ENCODE results near the gene LIPT1. TPM values are rescaled to one million over a fixed set of nuclear protein-coding genes. Genes with fewer than 3 reads are reported as not detected.
"Not testable (repeated sequence)": the region's sequence is repeated elsewhere in the genome, so short reads cannot be mapped to it uniquely, and the experiment has no call there.

Gene LIPT1
- total RNA-seq, 1 experiment from 2014 or later: 7.4 TPM

DNA sequence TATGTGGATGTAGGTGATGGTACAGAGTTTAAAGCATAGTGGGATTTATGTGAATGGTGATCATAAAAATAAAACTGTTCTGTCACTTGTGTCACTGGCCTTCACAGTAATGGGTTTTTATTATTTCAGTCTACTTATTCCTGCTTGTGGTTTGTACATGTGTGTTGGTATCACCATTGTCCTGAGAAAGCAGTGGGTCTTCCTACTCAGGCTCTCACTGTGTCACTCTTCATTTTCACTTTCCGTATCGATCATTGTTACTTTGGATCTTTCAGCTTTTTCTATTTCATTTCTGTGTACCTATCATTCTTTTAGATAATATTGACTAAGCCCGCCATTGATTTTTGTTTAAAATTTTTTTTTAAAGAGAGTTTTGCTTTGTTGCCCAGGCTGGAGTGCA lies 33.6 kb downstream of the LIPT1 start:
- Histone ChIP-seq H3K36me3 (ENCODE audit: insufficient read depth, low read length, poor library complexity, severe bottlenecking) (peaks cover 15% of the 10 kb centered on the region), H3K4me3 (ENCODE audit: low read depth, low read length, poor library complexity, severe bottlenecking) (no peak overlapping the region), H3K4me1 (ENCODE audit: insufficient read depth, low read length, poor library complexity, severe bottlenecking) (no peaks in the 10 kb centered on the region), H3K27me3 (replicated peaks; ENCODE audit: insufficient read depth, low read depth, low read length, poor library complexity) (no peaks in the 10 kb centered on the region), H3K9me3 (ENCODE audit: low read depth, low read length, poor library complexity, severe bottlenecking) (no peaks in the 10 kb centered on the region), H3K27ac (ENCODE audit: low read depth, low read length, poor library complexity, severe bottlenecking) (no peak overlapping the region)
- DNase-seq (ENCODE audit: low spot score): no peak
- TF ChIP-seq EZH2 (IDR thresholded peaks at IDR 0.05; ENCODE audit: borderline replicate concordance, low read depth, low read length, poor library complexity, severe bottlenecking): no peak
- TF ChIP-seq, protein P1, sequence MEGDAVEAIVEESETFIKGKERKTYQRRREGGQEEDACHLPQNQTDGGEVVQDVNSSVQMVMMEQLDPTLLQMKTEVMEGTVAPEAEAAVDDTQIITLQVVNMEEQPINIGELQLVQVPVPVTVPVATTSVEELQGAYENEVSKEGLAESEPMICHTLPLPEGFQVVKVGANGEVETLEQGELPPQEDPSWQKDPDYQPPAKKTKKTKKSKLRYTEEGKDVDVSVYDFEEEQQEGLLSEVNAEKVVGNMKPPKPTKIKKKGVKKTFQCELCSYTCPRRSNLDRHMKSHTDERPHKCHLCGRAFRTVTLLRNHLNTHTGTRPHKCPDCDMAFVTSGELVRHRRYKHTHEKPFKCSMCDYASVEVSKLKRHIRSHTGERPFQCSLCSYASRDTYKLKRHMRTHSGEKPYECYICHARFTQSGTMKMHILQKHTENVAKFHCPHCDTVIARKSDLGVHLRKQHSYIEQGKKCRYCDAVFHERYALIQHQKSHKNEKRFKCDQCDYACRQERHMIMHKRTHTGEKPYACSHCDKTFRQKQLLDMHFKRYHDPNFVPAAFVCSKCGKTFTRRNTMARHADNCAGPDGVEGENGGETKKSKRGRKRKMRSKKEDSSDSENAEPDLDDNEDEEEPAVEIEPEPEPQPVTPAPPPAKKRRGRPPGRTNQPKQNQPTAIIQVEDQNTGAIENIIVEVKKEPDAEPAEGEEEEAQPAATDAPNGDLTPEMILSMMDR (conservative IDR thresholded peaks at IDR 0.05; ENCODE audit: low read depth, low read length): no peak
- no TSS peak for BruUV-seq (replicated peaks)
- intact Hi-C loops (cut with micrococcal nuclease; ENCODE audit: unreplicated experiment): no loop called here
- ChIA-PET POLR2A (ENCODE audit: low non-redundant PET) (no interaction called here), CTCF (no interaction called here)

DNA sequence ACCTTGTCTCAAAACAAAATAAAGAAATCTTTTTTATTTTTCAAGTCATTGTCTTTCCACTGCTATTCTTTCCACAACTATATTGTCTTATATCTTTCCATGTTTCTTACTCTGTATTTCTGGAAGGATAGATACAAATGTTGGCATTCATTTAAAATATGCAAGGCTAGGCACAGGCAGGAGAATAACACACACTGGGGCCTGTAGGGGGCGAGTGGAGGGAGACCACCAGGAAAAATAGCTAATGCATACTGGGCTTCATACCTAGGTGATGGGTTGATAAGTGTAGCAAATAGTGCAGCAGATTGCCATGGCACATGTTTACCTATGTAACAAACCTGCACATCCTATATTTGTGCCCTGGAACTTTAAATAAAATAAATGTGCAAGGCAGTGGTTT lies 35.8 kb downstream of the LIPT1 start:
- Histone ChIP-seq H3K4me3 (ENCODE audit: low read depth, low read length, poor library complexity, severe bottlenecking) (no peak overlapping the region), H3K36me3 (ENCODE audit: insufficient read depth, low read length, poor library complexity, severe bottlenecking) (peaks cover 26% of the 10 kb centered on the region), H3K27ac (ENCODE audit: low read depth, low read length, poor library complexity, severe bottlenecking) (no peak overlapping the region), H3K4me1 (ENCODE audit: insufficient read depth, low read length, poor library complexity, severe bottlenecking) (no peaks in the 10 kb centered on the region), H3K27me3 (replicated peaks; ENCODE audit: insufficient read depth, low read depth, low read length, poor library complexity) (no peaks in the 10 kb centered on the region), H3K9me3 (ENCODE audit: low read depth, low read length, poor library complexity, severe bottlenecking) (no peaks in the 10 kb centered on the region)
- TF ChIP-seq, protein P1 (conservative IDR thresholded peaks at IDR 0.05; ENCODE audit: low read depth, low read length): peak; percentile 30; the same call in 1 of the 2 replicates
- no peak for TF ChIP-seq EZH2 (IDR thresholded peaks at IDR 0.05; ENCODE audit: borderline replicate concordance, low read depth, low read length, poor library complexity, severe bottlenecking)
- DNase-seq (ENCODE audit: low spot score): no peak
- no TSS peak for BruUV-seq (replicated peaks)
- POLR2A ChIA-PET (ENCODE audit: low non-redundant PET): no interaction called here
- intact Hi-C loops (cut with micrococcal nuclease; ENCODE audit: unreplicated experiment): no loop called here
- CTCF ChIA-PET: no interaction called here

DNA sequence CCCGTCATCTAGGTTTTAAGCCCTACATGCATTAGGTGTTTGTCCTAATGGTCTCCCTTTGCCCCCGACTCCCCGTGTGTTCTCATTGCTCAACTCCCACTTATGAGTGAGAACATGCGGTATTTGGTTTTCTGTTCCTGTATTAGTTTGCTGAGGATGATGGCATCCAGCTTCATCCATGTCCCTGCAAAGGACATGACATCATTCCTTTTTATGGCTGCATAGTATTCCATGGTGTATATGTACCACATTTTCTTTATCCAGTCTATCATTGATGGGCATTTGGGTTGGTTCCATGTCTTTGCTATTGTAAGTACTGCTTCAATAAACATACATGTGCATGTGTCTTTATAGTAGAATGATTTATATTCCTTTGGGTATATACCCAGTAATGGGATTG lies 37.6 kb downstream of the LIPT1 start:
- POLR2A ChIA-PET (ENCODE audit: low non-redundant PET): not testable (repeated sequence)

DNA sequence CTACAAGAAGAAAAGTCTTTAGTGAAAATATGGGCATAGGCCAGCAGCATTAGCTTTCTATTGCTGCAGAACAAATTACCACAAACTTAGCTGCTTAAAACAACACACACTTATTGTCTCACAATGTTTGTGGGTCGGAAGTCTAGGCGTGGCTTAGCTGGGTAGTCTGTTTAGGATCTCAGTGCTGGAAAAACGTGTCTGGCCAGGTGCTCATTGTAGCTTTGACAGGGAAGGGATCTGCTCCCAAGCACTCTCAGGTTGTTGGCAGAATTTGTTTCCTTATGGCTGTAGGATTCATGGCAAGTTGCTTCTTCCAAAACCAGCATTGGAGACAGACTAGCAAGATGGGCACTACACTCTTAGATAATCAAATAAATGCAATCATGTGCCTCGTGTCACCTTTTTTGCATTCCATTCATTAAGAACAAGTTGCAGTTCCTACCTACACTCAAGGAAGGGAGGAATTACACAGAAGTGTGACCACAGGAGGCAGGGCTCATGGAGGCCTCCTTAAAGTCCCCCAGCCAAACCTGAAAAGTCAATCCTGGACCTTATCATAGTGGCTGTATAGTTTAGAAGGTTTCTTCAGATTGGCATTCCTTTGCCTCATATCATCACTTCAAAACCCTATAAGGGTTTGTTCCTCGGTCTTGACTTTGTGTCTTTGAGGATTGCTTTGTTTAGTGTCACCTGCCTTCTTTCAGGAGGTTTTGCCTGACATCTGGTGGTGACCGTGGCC lies 43.5 kb downstream of the LIPT1 start:
- DNase-seq (ENCODE audit: low spot score): no peak
- BruUV-seq (replicated peaks): no TSS peak

More for the DNA sequence above, 37.6 kb downstream of the LIPT1 start:
- intact Hi-C loops (cut with micrococcal nuclease; ENCODE audit: unreplicated experiment); H3K4me3 ChIP-seq (ENCODE audit: low read depth, low read length, poor library complexity, severe bottlenecking); H3K27ac ChIP-seq (ENCODE audit: low read depth, low read length, poor library complexity, severe bottlenecking); H3K4me1 ChIP-seq (ENCODE audit: insufficient read depth, low read length, poor library complexity, severe bottlenecking); BruUV-seq (replicated peaks); H3K9me3 ChIP-seq (ENCODE audit: low read depth, low read length, poor library complexity, severe bottlenecking); CTCF ChIA-PET; DNase-seq (ENCODE audit: low spot score); H3K27me3 ChIP-seq (replicated peaks; ENCODE audit: insufficient read depth, low read depth, low read length, poor library complexity): not testable (repeated sequence)
- peaks cover 38% of the 10 kb centered on the region for H3K36me3 ChIP-seq (ENCODE audit: insufficient read depth, low read length, poor library complexity, severe bottlenecking)

More for the DNA sequence above, 43.5 kb downstream of the LIPT1 start:
- ChIA-PET POLR2A (ENCODE audit: low non-redundant PET) (no interaction called here), CTCF (no interaction called here)
- Histone ChIP-seq H3K4me1 (ENCODE audit: insufficient read depth, low read length, poor library complexity, severe bottlenecking) (no peaks in the 10 kb centered on the region), H3K36me3 (ENCODE audit: insufficient read depth, low read length, poor library complexity, severe bottlenecking) (peaks cover 23% of the 10 kb centered on the region), H3K27me3 (replicated peaks; ENCODE audit: insufficient read depth, low read depth, low read length, poor library complexity) (no peaks in the 10 kb centered on the region), H3K9me3 (ENCODE audit: low read depth, low read length, poor library complexity, severe bottlenecking) (no peaks in the 10 kb centered on the region), H3K27ac (ENCODE audit: low read depth, low read length, poor library complexity, severe bottlenecking) (no peak overlapping the region), H3K4me3 (ENCODE audit: low read depth, low read length, poor library complexity, severe bottlenecking) (no peak overlapping the region)
- TF ChIP-seq, protein P1 (conservative IDR thresholded peaks at IDR 0.05; ENCODE audit: low read depth, low read length): no peak
- TF ChIP-seq EZH2 (IDR thresholded peaks at IDR 0.05; ENCODE audit: borderline replicate concordance, low read depth, low read length, poor library complexity, severe bottlenecking): no peak
- intact Hi-C loops (cut with micrococcal nuclease; ENCODE audit: unreplicated experiment): no loop called here

All from A673 (cell line).